Stimulated activated CD8-positive, alpha-beta memory T cell treated with anti-CD3 and anti-CD28 coated beads, Interleukin-4, amount 100 ng/mL, for 24 hours (primary cell): Measurements from ENCODE around the gene KDM2B.
A peak's percentile ranks its signal among the peaks of the same experiment; 100 is the strongest.

Source experiments
- DNase-seq: peaks from one replicate; pipeline ENCODE4 v3.0.0-alpha.2; 2020; ENCODE audit warnings: low read depth

Gene KDM2B

GRCh38 chr12:121530600-121531355 lies 50.0 kb downstream of the KDM2B start:
- DNase-seq, result peak; percentile 64

GRCh38 chr12:121529184-121529583 lies 51.6 kb downstream of the KDM2B start:
- DNase-seq, result no peak

DNA sequence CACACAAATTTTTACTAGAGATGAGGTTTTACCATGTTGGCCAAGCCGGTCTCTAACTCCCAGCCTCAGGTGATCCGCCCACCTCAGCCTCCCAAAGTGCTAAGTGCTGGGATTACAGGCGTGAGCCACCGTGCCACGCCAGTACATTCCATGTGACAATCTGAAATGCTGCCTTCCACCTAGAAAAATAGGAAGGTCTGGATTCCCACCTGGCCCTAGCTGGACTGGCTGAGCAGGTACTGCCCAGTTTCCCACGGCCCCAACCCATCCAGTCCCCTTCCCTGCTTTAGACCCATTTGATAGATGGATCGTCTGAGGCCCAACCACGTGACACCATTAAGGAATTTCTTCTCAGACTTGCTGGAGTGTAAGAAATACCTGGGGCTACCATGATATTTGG lies 55.4 kb downstream of the KDM2B start:
- DNase-seq, result no peak

DNA sequence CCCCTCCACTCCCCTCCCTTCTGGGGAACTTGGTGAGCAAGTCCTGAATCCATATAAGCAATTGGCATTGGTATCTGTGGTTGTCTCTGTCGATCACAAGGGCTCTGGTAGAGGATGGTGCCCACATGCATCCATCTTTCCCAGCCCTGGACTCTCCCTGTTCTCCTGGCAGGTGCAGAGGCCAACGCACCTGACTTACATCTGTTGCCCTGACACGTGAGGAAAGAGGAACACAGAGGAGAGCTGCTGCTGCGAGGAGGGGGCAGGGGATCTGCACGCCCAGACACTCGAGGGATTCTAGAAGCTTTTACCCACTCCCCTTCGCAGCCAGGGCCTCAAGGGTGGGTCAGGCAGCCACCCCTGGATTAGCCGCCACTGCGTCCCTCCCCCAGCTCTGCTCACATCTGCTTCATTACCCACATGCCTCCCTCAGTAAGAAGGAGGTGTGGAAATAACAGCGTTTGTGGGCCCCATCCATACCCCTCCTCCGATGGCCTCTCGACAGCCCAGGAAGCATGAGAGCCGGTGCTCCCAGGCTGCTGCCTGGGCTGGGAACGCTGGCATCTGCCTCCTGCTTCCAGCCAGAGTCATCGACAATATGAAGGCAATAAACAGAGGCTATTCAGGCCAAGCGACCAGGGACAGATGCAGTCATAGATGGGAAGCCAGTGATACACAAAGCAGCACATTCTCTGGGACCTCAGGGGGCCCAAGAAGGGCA lies 56.5 kb downstream of the KDM2B start:
- DNase-seq, result no peak

- no peak for DNase-seq
These were observed 57.1 kb downstream of the KDM2B start for GRCh38 chr12:121523741-121524140.

DNA sequence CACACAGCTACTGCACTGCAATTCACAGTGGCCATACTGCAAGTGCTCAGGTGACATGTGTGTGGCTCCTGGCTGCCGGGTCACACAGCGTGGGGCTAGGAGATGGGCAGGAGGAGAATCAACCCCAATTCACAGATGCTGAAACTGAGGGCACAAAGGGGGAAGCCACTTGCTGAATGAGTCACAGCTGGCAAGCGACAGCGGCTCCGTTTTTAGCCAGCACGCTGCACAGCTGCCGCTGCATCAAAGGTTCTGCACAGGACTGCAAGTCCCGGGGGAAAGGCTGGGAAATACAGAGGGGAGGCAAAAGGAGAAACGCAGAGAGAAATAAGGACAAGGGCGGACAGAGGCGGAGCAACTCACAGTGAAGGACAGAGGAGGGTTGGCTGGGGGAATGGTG lies 57.9 kb downstream of the KDM2B start:
- DNase-seq, result no peak

- no peak for DNase-seq
These were observed 60.2 kb downstream of the KDM2B start for GRCh38 chr12:121520586-121521086.

- DNase-seq, result no peak
These were observed 60.7 kb downstream of the KDM2B start for GRCh38 chr12:121520119-121520518.

- DNase-seq, result no peak
These were observed 61.6 kb downstream of the KDM2B start for GRCh38 chr12:121519227-121519626.

DNA sequence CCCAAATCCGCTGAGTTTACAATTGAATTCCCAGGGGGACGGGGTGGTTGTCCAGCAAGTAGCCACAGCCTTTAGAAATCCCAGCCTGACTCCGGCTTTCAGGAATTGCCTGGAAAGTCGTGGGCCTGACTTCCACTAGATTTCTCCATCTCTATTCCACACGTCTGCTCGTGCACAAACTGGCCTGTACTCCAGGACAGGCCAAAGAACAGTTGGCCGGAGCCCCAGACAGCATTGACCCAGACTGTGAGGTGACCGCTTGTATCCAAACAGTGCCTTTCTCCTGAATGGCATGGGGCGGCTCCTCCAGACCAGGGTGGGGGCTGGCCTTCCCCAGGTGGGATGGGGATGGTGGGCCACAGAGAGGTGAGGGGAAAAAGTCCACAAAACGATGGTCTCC lies 62.2 kb downstream of the KDM2B start:
- no peak for DNase-seq

DNA sequence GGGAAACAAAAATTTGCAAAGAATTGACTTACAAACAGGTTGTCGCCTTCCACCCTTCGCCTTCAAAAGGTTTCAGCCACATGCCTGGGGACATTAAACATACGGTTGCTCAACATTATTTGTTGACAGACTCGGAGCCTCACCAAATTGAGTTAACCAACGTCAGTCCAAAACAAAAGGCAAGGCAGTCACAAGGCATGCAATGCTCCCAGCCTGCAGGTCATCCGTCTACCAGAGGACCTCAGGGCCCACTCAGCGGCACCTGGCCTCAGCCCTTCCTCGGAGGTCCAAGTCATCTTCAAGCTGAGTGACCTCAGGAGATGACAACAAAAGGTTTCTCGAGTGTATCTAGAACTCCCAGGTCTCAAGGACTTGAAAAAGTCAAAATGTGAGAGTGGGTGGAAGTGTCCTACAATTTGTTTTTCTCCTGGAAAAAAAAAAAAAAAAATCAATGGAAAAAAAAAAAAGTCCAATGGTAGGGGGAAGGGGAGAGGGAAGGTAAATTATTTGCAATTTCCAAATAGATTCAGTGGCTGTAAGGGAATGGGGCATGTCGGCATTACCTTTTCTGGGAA lies 64.3 kb downstream of the KDM2B start:
- no peak for DNase-seq

GRCh38 chr12:121515615-121516014 lies 65.2 kb downstream of the KDM2B start:
- no peak for DNase-seq

- no peak for DNase-seq
These were observed 66.6 kb downstream of the KDM2B start for GRCh38 chr12:121514184-121514742.

GRCh38 chr12:121513464-121514183 lies 67.2 kb downstream of the KDM2B start:
- DNase-seq, result no peak

GRCh38 chr12:121512561-121512960 lies 68.3 kb downstream of the KDM2B start:
- no peak for DNase-seq

- no peak for DNase-seq
These were observed 68.9 kb downstream of the KDM2B start for GRCh38 chr12:121511916-121512315.

DNA sequence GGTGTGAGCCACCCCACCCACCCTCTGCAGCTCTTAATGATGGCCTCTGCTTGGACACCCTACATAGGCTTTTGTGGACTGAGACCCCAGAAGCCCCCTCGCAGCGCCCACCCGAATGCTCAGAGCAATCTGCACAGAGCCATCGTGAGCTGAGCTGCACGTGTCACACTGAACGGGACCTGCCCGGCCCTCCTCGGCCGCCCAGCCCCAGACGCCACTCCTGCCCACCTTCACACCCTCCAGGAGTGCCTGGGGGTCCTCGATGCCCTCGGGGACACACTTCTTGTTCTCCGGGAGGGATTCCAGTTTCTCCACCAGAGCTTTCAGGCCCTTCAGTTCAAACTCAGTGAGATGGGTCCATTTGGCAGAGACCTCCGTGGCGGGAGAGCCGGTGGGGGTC lies 71.5 kb downstream of the KDM2B start:
- DNase-seq, result no peak

- no peak for DNase-seq
These were observed 72.3 kb downstream of the KDM2B start for GRCh38 chr12:121508533-121508932.

GRCh38 chr12:121507984-121508383 lies 72.8 kb downstream of the KDM2B start:
- DNase-seq, result no peak

DNA sequence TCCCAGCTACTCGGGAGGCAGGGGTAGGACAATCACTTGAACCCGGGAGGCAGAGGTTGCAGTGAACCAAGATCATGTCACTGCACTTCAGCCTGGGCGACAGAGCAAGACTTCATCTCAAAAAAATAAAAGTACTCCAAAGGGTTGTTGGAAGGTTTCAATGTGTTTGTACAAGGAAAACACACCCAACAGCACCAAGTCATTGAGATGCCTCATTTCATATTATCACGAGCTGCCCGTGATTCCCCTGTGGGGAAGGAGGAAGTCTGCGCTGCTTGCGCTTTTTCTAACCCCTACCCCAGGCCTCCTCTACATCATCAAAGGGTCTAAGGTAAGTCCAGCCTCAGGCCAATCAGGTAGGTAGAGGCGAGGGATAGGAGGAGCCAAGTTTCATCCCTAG lies 73.6 kb downstream of the KDM2B start:
- no peak for DNase-seq

DNA sequence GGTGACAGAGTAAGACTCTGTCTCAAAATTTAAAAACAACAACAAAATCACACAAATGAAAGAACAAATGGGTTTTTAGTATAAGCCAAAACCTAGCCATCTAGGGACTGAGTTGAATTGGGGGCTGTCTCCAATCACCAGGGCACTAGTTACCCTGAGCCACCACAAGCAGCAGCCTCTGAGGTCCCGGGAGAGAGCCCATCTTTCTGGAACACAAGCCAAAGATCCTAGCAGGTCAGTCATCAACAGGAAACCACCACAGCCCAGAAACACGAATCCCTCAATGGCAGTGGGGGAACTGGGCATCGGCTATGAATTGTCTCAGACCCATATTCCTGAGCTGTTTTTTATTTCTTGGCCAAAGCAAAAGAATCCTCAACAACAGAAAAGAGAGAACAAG lies 75.3 kb downstream of the KDM2B start:
- no peak for DNase-seq

GRCh38 chr12:121504505-121504904 lies 76.3 kb downstream of the KDM2B start:
- no peak for DNase-seq
